Stimulated activated CD8-positive, alpha-beta memory T cell treated with anti-CD3 and anti-CD28 coated beads, Interleukin-4, amount 100 ng/mL, for 1 hour (primary cell): ENCODE data around the gene ZNF573.

ENCODE experiments used
- DNase-seq, 2 donors: peaks; one replicate each; pipeline ENCODE4 v3.0.0-alpha.2; 2020; ENCODE audit warnings: low read depth in 2 of 2, low spot score in 1 of 2

Gene ZNF573

GRCh38 chr19:37695144-37695899 lies 84.1 kb downstream of the ZNF573 start:
- no peak for DNase-seq

GRCh38 chr19:37692956-37693620 lies 86.3 kb downstream of the ZNF573 start:
- DNase-seq: no peak

GRCh38 chr19:37691881-37692504 lies 87.4 kb downstream of the ZNF573 start:
- DNase-seq: peak; percentile 40 to 57
